Omental fat pad (tissue), 4 donors: Measurements from ENCODE around the gene OR2L2. TPM values are rescaled to one million over a fixed set of nuclear protein-coding genes. Genes with fewer than 3 reads are reported as not detected.
"Not testable (repeated sequence)": the region's sequence is repeated elsewhere in the genome, so short reads cannot be mapped to it uniquely, and the experiment has no call there.

Experiments used
- ATAC-seq: fragments of 150-250 bp; one replicate; pipeline ENCODE4 v1.9.1; 2016; ENCODE audit warnings: mild to moderate bottlenecking, moderate library complexity; ENCODE audit not compliant: low FRiP score
- DNase-seq: peaks from one replicate; pipeline ENCODE4 v3.0.0-alpha.2; 2019; ENCODE audit warnings: low spot score
- small RNA-seq: library from RNA; depleted of rRNA; stranded (forward); fragments of <200 nt; gene quantifications from one replicate; pipeline ENCODE3, GENCODE V24; 2016
- total RNA-seq, 4 donors: library from RNA; depleted of rRNA; stranded (reverse); fragments of >200 nt; gene quantifications; one replicate each; pipeline ENCODE4 v1.1.0, GENCODE V29; 2016
- TF ChIP-seq, protein P1 (sequence below), 3 donors: fragments of 450-650 bp; IDR thresholded peaks; one replicate each; pipeline ENCODE4 v1.5.1; 2016 to 2017; ENCODE audit warnings: antibody characterized with exemption in 3 of 3, mild to moderate bottlenecking in 3 of 3, moderate library complexity in 2 of 3

The OR2L2 gene
- total RNA-seq, 4 donors from 2014 or later: 0.19 TPM; not detected in 3

DNA sequence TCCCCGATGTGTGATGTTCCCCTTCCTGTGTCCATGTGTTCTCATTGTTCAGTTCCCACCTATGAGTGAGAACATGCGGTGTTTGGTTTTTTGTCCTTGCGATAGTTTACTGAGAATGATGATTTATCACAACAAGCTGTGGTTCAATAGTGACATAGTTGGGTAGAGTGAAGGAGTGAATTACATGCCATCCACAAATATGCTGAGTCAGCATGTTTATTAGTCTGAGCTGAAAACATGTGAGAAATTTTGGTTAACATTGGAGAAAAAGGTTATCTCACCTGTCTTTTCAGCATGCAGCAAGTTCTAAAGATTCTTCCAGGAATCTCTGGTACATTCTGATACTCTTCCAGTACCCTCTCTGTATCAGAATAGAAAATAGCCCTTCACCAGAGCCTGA, 35.7 kb downstream of the OR2L2 start:
- DNase-seq (no peak), ATAC-seq (no peak)
- TF ChIP-seq, protein P1, sequence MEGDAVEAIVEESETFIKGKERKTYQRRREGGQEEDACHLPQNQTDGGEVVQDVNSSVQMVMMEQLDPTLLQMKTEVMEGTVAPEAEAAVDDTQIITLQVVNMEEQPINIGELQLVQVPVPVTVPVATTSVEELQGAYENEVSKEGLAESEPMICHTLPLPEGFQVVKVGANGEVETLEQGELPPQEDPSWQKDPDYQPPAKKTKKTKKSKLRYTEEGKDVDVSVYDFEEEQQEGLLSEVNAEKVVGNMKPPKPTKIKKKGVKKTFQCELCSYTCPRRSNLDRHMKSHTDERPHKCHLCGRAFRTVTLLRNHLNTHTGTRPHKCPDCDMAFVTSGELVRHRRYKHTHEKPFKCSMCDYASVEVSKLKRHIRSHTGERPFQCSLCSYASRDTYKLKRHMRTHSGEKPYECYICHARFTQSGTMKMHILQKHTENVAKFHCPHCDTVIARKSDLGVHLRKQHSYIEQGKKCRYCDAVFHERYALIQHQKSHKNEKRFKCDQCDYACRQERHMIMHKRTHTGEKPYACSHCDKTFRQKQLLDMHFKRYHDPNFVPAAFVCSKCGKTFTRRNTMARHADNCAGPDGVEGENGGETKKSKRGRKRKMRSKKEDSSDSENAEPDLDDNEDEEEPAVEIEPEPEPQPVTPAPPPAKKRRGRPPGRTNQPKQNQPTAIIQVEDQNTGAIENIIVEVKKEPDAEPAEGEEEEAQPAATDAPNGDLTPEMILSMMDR (IDR thresholded peaks at IDR 0.05): no peak

DNA sequence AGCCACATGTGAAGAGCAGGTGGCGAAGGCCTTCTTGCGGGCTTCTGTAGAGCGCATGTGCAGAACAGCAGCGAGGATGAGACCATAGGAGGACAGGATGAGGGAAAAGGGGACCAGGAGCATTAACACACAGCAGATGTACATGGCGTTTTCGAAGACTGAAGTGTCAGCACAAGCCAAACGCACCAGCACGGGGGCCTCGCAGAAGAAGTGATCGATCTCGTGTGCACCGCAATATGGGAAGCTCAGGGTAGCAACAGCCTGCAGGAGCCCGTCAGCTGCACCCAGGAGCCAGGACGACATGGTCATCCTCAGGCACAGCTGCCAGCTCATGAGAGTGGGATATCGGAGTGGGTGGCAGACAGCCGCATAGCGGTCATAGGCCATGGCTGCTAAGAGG, 54.0 kb downstream of the OR2L2 start:
- not testable (repeated sequence) for ATAC-seq, DNase-seq

Small RNA genes lying within 50 kb of the gene (small RNA-seq; reads per million reads assigned to genes)
- gene RF00019: not detected

Other genes starting within 250 kb of the OR2L2 start
- gene OR14A16, start 206.0 kb upstream of the OR2L2 start, total RNA-seq: not detected
- gene OR11L1, start 188.2 kb upstream of the OR2L2 start, total RNA-seq: not detected
- 1 to 10 TPM in 2 of 4 donors, under 1 TPM in 2; 0.32 to 9.5 (median 1.1) TPM for gene TRIM58, start 172.9 kb upstream of the OR2L2 start, total RNA-seq
- gene OR2W3, start 134.5 kb upstream of the OR2L2 start, total RNA-seq: 1 to 10 TPM in 1 of 4 donors, not detected in 3; 3.5 TPM
- gene OR2T8, start 109.8 kb upstream of the OR2L2 start, total RNA-seq: not detected
- not detected for gene OR2AJ1, start 105.2 kb upstream of the OR2L2 start, total RNA-seq
- not detected for gene OR2L8, start 81.2 kb upstream of the OR2L2 start, total RNA-seq
- gene OR2AK2, start 64.8 kb upstream of the OR2L2 start, total RNA-seq: not detected
- gene OR2L5, start 16.4 kb upstream of the OR2L2 start, total RNA-seq: not detected
- not detected for gene OR2L3, start 16.8 kb downstream of the OR2L2 start, total RNA-seq
- gene OR2L13, start 65.1 kb downstream of the OR2L2 start, total RNA-seq: not detected
- gene OR2M5, start 115.1 kb downstream of the OR2L2 start, total RNA-seq: not detected
- gene OR2M2, start 144.8 kb downstream of the OR2L2 start, total RNA-seq: not detected
- not detected for gene OR2M3, start 167.2 kb downstream of the OR2L2 start, total RNA-seq
- gene OR2M4, start 201.3 kb downstream of the OR2L2 start, total RNA-seq: not detected
- gene OR2T33, start 247.9 kb downstream of the OR2L2 start, total RNA-seq: under 1 TPM in 1 of 4 donors, not detected in 3; 0.69 TPM